HG03521 (cell line): ENCODE data around the gene PCYOX1L.

ENCODE experiments used
- ATAC-seq: cut with Tn5 transposase; IDR thresholded peaks from one replicate; pipeline ENCODE4 v1.9.1; 2021; ENCODE audit warnings: mild to moderate bottlenecking, moderate library complexity; ENCODE audit not compliant: unreplicated experiment

The PCYOX1L gene

GRCh38 chr5:149333711-149334443 lies 24.0 kb upstream of the PCYOX1L start:
- ATAC-seq: no peak

- ATAC-seq: no peak
These were observed 20.1 kb upstream of the PCYOX1L start for GRCh38 chr5:149337736-149338135.

GRCh38 chr5:149338364-149338763 lies 19.5 kb upstream of the PCYOX1L start:
- ATAC-seq: no peak

GRCh38 chr5:149340920-149341319 lies 16.9 kb upstream of the PCYOX1L start:
- ATAC-seq: no peak

- ATAC-seq: no peak
These were observed 16.0 kb upstream of the PCYOX1L start for GRCh38 chr5:149341876-149342275.

GRCh38 chr5:149344151-149344550 lies 13.7 kb upstream of the PCYOX1L start:
- ATAC-seq: no peak

GRCh38 chr5:149345147-149345891 lies 12.5 kb upstream of the PCYOX1L start, which contains the start of gene GRPEL2:
GRPEL2 (plus strand) TSS chr5:149345499; CDS start chr5:149345540, 41 bp downstream.
- ATAC-seq: peak; percentile 95

GRCh38 chr5:149345892-149346222 lies 12.0 kb upstream of the PCYOX1L start:
- peak; percentile 5 for ATAC-seq

- ATAC-seq: no peak
These were observed 9.3 kb upstream of the PCYOX1L start for GRCh38 chr5:149348518-149348917.

- ATAC-seq: no peak
These were observed 8.5 kb upstream of the PCYOX1L start for GRCh38 chr5:149349382-149349781.

- no peak for ATAC-seq
These were observed 5.7 kb upstream of the PCYOX1L start for GRCh38 chr5:149352169-149352568.

- no peak for ATAC-seq
These were observed 3.9 kb upstream of the PCYOX1L start for GRCh38 chr5:149353911-149354310.

GRCh38 chr5:149355688-149356087 lies 2.2 kb upstream of the PCYOX1L start:
- no peak for ATAC-seq

GRCh38 chr5:149356391-149356790 lies 1.5 kb upstream of the PCYOX1L start:
- no peak for ATAC-seq

- ATAC-seq: peak; percentile 4
These were observed 427 bp downstream of the PCYOX1L start for GRCh38 chr5:149358294-149358651.

GRCh38 chr5:149358868-149359495 lies 1.1 kb downstream of the PCYOX1L start:
- no peak for ATAC-seq

GRCh38 chr5:149360272-149360671 lies 2.4 kb downstream of the PCYOX1L start:
- no peak for ATAC-seq

GRCh38 chr5:149362541-149362940 lies 4.7 kb downstream of the PCYOX1L start:
- ATAC-seq: no peak

- ATAC-seq: no peak
These were observed 5.5 kb downstream of the PCYOX1L start for GRCh38 chr5:149363358-149363757.

GRCh38 chr5:149363936-149364335 lies 6.1 kb downstream of the PCYOX1L start:
- no peak for ATAC-seq

- ATAC-seq: no peak
These were observed 6.9 kb downstream of the PCYOX1L start for GRCh38 chr5:149364719-149365118.

GRCh38 chr5:149365418-149365817 lies 7.6 kb downstream of the PCYOX1L start:
- ATAC-seq: no peak
